ENCODE measurements around the gene ARHGEF6. TPM values are rescaled to one million over a fixed set of nuclear protein-coding genes. Genes with fewer than 3 reads are reported as not detected.

The ARHGEF6 gene
- total RNA-seq, 1 donor from 2014 or later, result 4.7 TPM

GRCh38 chrX:136687457-136687856 is 93.3 kb downstream of the ARHGEF6 start:
- H3K27ac Mint-ChIP-seq (ENCODE audit: unreplicated experiment), result no peak overlapping the region

GRCh38 chrX:136684120-136684519 is 96.6 kb downstream of the ARHGEF6 start:
- no peak overlapping the region for H3K4me3 ChIP-seq (ENCODE audit: insufficient read depth, low read depth, low read length)
- no peaks in the 10 kb centered on the region for H3K36me3 ChIP-seq (ENCODE audit: insufficient read depth, low read length)
- H3K9me3 Mint-ChIP-seq (ENCODE audit: unreplicated experiment), result no peaks in the 10 kb centered on the region
- H3K27me3 Mint-ChIP-seq (ENCODE audit: low read depth, unreplicated experiment), result no peaks in the 10 kb centered on the region
- H3K27ac Mint-ChIP-seq (ENCODE audit: unreplicated experiment), result no peak overlapping the region
- TF ChIP-seq CTCF (IDR thresholded peaks at IDR 0.05; ENCODE audit: insufficient read depth, low read depth, low read length) (no peak), EZH2 (IDR thresholded peaks at IDR 0.05; ENCODE audit: insufficient read depth, low read length) (no peak)
- H3K27ac ChIP-seq (ENCODE audit: low read depth, low read length), result no peak overlapping the region
- H3K4me1 Mint-ChIP-seq (ENCODE audit: low read depth, unreplicated experiment), result peaks cover 9% of the 10 kb centered on the region
- H3K9ac ChIP-seq (ENCODE audit: low read length), result no peak overlapping the region
- no peaks in the 10 kb centered on the region for H4K20me1 ChIP-seq (ENCODE audit: insufficient read depth, low read length)
- no peak overlapping the region for H2AFZ ChIP-seq (ENCODE audit: low read depth, low read length)
- no peaks in the 10 kb centered on the region for H3K27me3 ChIP-seq (ENCODE audit: insufficient read depth, low read length)
- peak; percentile 67 for FAIRE-seq
- H3K4me1 ChIP-seq (ENCODE audit: insufficient read depth, low read length), result peaks cover under 1% of the 10 kb centered on the region
- H3K79me2 ChIP-seq (ENCODE audit: insufficient read depth, low read length), result no peaks in the 10 kb centered on the region
- H3K4me3 Mint-ChIP-seq (ENCODE audit: unreplicated experiment), result no peak overlapping the region
- no peak overlapping the region for H3K4me2 ChIP-seq (ENCODE audit: low read length)
- DNase-seq (ENCODE audit: low read depth), result no peak
- no peaks in the 10 kb centered on the region for H3K9me3 ChIP-seq (ENCODE audit: insufficient read depth, low read depth, low read length)
- H3K36me3 Mint-ChIP-seq (ENCODE audit: low read depth, unreplicated experiment), result no peaks in the 10 kb centered on the region

More at GRCh38 chrX:136687457-136687856, 93.3 kb downstream of the ARHGEF6 start:
- Mint-ChIP-seq H3K27me3 (ENCODE audit: low read depth, unreplicated experiment) (no peaks in the 10 kb centered on the region), H3K9me3 (ENCODE audit: unreplicated experiment) (no peaks in the 10 kb centered on the region), H3K4me1 (ENCODE audit: low read depth, unreplicated experiment) (peaks cover 28% of the 10 kb centered on the region), H3K4me3 (ENCODE audit: unreplicated experiment) (no peak overlapping the region), H3K36me3 (ENCODE audit: low read depth, unreplicated experiment) (no peaks in the 10 kb centered on the region)
- Histone ChIP-seq H3K36me3 (ENCODE audit: insufficient read depth, low read length) (no peaks in the 10 kb centered on the region), H3K9ac (ENCODE audit: low read length) (no peak overlapping the region), H3K79me2 (ENCODE audit: insufficient read depth, low read length) (no peaks in the 10 kb centered on the region), H3K27ac (ENCODE audit: low read depth, low read length) (no peak overlapping the region), H3K9me3 (ENCODE audit: insufficient read depth, low read depth, low read length) (no peaks in the 10 kb centered on the region), H2AFZ (ENCODE audit: low read depth, low read length) (no peak overlapping the region), H3K27me3 (ENCODE audit: insufficient read depth, low read length) (no peaks in the 10 kb centered on the region), H3K4me1 (ENCODE audit: insufficient read depth, low read length) (peaks cover 14% of the 10 kb centered on the region), H3K4me3 (ENCODE audit: insufficient read depth, low read depth, low read length) (no peak overlapping the region), H3K4me2 (ENCODE audit: low read length) (no peak overlapping the region), H4K20me1 (ENCODE audit: insufficient read depth, low read length) (no peaks in the 10 kb centered on the region)
- peak; percentile 89 for FAIRE-seq
- DNase-seq (ENCODE audit: low read depth), result no peak
- TF ChIP-seq EZH2 (IDR thresholded peaks at IDR 0.05; ENCODE audit: insufficient read depth, low read length) (no peak), CTCF (IDR thresholded peaks at IDR 0.05; ENCODE audit: insufficient read depth, low read depth, low read length) (no peak)

- no peak overlapping the region for H3K27ac Mint-ChIP-seq (ENCODE audit: unreplicated experiment)
- TF ChIP-seq EZH2 (IDR thresholded peaks at IDR 0.05; ENCODE audit: insufficient read depth, low read length) (no peak), CTCF (IDR thresholded peaks at IDR 0.05; ENCODE audit: insufficient read depth, low read depth, low read length) (no peak)
- Histone ChIP-seq H3K79me2 (ENCODE audit: insufficient read depth, low read length) (no peaks in the 10 kb centered on the region), H3K4me2 (ENCODE audit: low read length) (no peak overlapping the region), H3K27me3 (ENCODE audit: insufficient read depth, low read length) (no peaks in the 10 kb centered on the region), H3K9me3 (ENCODE audit: insufficient read depth, low read depth, low read length) (no peaks in the 10 kb centered on the region), H3K4me3 (ENCODE audit: insufficient read depth, low read depth, low read length) (no peak overlapping the region), H2AFZ (ENCODE audit: low read depth, low read length) (no peak overlapping the region), H3K36me3 (ENCODE audit: insufficient read depth, low read length) (no peaks in the 10 kb centered on the region), H4K20me1 (ENCODE audit: insufficient read depth, low read length) (no peaks in the 10 kb centered on the region), H3K27ac (ENCODE audit: low read depth, low read length) (no peak overlapping the region), H3K4me1 (ENCODE audit: insufficient read depth, low read length) (no peaks in the 10 kb centered on the region), H3K9ac (ENCODE audit: low read length) (no peak overlapping the region)
- no peaks in the 10 kb centered on the region for H3K27me3 Mint-ChIP-seq (ENCODE audit: low read depth, unreplicated experiment)
- DNase-seq (ENCODE audit: low read depth) (no peak), FAIRE-seq (no peak)
- no peak overlapping the region for H3K4me3 Mint-ChIP-seq (ENCODE audit: unreplicated experiment)
- H3K36me3 Mint-ChIP-seq (ENCODE audit: low read depth, unreplicated experiment), result no peaks in the 10 kb centered on the region
- no peaks in the 10 kb centered on the region for H3K4me1 Mint-ChIP-seq (ENCODE audit: low read depth, unreplicated experiment)
- no peaks in the 10 kb centered on the region for H3K9me3 Mint-ChIP-seq (ENCODE audit: unreplicated experiment)
These were observed 101.2 kb downstream of the ARHGEF6 start for GRCh38 chrX:136679531-136679930.

Measured in astrocyte (in vitro differentiated cells and primary cell).